GM19238 (cell line): ENCODE measurements around the gene TSGA10IP.

Experiments
- DNase-seq: peaks from one replicate; pipeline ENCODE4 v3.0.0; 2011; ENCODE audit warnings: low spot score; ENCODE audit not compliant: insufficient read length

TSGA10IP gene

DNA sequence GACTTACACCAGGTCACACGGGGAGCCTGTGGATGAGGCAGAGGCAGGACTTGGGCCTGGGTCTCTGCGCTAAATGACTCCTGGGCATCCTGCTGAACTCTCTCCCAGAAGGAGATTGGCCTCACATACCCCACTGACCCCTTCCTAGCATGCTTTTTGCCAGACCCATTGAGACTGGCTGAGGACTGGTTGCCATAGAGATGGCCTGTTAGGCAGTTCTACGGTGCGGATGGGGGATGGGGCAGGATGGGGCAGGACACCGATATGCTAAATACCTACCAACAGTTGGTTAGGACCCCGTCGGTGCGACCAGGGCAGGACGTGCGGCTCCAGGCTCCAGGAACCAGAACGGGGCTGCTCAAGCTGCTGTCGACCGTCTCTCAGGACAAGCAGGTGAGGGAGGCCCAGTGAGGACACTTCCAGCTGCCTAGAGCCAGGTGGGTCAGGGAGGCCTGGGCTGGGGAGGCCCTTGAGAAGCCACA lies at the start of gene TSGA10IP:
Gene TSGA10IP, plus strand, starts transcription at position 51 of the 482 bp plus-strand sequence. Its CDS starts 196 bp downstream, at position 247.
- DNase-seq = no peak

DNA sequence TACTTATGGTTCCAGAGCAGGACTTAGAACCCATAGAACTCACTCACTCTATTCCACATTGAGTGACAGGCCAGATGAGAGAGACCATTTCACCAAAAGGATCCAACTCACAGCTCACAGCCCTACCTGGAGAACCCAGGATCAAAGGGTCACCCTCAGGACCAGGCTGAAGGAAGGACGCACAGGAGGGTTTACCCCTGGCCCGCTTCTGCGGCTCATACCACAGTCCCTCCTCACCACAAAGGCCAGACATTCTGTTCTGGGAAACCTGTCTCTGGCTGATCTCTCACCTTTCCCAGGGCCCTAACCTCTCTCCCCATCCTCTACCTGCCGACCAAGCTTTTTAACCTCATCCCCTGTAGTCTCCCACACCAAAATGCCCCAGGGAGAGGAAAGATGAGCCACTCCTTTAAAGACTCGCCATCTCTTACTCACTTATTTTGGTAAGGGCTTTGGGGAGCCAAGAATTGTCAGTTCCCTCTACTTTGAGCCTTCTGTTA lies 49.7 kb upstream of the TSGA10IP start:
- no peak for DNase-seq

DNA sequence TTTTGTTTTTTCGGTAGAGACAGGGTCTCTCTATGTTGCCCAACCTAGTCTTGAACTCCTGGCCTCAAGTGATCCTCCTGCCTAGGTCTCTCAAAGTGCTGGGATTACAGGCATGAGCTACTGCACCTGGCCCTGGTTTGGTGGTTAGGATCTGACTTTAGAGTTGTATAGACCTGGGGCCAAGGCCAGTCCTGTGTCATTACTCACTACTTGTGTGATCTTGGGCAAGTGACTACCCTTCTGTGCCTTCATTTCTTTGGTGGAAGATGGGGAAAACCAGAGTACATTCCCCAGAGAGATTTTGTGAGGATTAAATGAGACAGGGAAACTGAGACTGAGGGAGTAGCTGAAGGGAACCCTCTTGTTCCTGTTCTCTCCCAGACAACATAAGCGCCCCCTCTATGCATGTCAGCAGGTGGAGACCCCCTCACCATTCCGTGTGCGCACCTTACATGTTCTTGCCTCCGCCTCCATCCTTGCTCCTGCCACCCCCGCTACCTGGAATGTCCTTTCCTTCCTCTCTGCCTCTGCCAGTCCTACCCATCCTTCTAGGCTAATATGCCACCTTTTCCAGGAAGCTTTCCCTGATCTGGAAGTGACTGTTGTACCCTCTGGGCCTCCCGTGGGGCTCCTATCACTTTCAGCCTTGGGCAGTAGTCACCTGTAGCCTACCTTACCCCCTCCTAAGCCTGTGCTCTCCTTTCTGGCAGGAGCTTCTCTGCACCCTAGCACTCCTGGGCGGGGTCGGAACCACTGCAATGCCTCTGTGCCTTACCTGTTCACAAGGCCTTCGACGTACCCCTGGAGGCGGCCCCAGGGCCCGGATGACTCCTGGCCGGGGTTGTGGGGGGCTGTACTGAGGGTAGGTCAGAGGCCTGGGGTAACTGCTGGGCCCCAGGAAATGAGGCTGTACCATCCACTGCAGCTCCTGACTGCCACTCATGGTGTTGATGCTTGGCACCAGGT lies 49.0 kb upstream of the TSGA10IP start:
- DNase-seq = no peak

DNA sequence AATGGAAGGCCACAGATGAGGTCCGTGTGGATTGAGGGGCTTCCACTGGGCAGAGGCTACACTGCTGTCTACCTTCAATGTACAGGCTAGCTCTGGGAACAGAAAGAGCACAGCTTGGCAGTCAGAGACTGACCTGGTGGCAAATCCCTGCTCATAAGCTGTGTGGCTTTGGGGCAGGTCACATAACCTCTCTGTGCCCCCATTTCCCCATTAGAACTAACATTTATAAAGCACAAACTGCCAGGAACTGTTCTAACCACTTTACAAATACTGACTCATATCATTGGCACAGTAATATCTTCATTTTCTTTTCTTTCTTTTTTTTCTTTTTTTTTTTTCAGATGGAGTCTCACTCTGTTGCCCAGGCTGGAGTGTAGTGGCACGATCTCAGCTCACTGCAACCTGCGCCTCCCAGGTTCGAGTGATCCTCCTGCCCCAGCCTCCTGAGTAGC lies 48.2 kb upstream of the TSGA10IP start:
- DNase-seq = no peak

DNA sequence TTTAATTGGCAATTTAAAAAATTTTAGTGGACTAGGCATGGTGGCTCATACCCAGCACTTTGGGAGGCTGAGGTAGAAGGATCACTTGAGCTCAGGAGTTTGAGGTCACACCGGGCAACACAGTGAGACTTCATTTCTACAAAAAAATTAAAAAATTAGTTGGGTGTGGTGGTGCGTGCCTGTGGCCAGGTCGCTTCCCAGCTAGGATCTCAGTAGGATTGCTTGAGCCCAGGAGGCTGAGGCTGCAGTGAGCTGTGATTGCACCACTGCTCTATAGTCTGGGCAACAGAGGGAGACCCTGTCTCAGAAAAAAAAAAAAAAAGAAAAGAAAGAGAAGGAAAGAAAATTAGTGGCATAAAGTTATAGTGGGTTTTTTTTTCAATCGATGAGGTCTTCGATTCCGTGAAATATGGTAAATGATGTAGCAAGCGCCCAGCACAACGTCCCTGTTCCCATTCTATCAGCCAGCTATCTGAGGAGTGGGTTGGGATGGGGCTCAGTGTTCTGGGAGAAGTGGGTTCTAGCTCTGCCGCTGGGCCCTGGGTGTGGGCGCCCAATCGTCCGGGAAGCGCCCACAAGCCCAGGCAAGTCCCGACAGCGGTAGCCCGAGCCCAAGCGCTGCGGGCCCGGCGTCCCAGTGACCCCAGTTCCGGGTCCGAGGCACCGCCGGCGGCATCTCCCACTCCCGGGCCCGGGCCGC lies 46.5 kb upstream of the TSGA10IP start:
- no peak for DNase-seq

DNA sequence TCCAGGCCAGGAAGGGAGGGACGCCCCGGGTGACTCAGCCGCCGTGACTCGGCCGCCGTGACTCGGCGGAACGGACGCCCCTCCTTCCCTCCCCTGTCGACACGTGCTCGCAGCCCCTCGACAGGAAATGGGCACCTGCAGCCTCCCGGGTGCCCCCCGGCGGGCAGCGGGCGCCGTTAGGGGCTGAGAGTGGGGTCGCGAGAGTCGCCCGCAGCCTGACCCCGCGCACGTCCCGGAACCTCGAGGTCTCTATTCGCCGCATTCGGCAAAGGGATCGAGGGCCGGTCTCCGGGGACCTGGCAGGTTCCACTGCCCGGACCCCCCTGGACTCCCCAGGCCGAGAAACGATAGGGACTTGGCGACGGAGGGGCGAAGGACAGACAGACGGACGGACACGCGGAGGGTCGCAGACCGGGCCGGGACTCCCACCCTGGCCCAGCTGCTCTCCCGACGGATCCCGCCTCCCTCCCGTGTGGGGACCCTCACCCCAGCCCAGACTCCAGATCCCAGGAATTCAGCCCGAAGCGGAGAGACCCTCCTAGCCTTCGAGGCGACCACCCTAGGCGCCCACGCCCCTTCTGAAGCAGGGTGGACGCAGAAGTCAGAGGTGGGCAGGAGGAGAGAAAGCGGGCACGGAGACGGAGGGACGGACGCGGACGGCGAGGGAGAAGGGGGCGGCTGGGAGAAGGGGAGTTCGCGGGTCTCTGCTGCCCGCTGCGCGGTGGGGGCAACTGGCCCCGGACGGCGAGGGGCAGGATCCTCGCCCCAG lies 45.7 kb upstream of the TSGA10IP start:
- DNase-seq = no peak

DNA sequence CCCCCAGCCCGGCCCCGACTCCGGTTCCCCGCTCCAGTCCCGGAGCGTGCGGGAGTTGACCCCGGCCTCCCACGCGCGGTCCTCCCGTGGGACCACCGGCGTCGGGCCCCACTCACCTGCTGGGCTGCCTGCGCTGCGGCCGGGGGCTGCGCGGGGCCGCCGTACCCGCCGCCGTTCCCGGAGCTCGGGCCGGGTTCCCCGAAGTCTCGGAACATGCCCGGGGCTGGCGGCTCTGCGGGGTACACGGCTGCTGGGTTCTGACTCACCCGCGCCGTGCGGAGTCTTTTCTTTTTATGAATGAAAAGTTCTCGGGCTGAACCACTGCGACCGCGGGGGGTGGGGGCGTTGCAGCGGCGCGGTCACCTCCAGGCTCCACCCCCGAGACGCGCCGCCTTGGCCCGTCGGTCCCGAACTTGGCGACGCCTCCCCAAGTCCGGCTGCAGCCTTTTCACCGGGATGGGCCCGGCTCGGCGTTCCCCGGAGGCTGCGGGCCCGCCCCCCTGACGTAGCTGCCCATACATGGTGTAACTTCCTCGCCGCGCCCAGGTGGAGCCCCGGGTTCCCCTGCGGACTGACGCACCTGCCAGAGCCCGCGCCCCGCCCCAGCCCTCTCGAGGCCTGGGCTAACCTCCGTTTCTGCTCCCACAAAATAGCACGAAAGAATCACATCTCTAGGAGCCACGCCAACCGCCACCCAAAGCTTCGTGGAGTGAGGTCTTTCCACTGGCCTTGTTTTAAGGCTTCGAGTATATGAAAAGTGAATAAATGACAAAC lies 45.0 kb upstream of the TSGA10IP start, which contains the start of gene FOSL1:
Gene FOSL1, minus strand, starts transcription at position 264 of the 774 bp plus-strand sequence. Its CDS starts 49 bp downstream, at position 215.
- peak; percentile 85 for DNase-seq

DNA sequence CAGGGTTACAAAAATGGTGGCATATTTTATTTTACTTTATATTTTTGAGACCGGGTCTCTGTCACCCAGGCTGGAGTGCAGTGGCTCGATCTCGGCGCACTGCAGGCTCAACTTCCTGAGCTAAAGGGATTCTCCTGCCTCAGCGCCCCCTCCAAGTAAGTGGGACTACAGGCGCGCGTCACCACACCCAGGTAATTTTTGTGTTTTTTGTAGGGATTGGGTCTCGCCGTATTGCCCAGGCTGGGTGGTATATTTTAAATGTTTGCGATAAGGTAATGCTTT lies 44.4 kb upstream of the TSGA10IP start:
- no peak for DNase-seq

DNA sequence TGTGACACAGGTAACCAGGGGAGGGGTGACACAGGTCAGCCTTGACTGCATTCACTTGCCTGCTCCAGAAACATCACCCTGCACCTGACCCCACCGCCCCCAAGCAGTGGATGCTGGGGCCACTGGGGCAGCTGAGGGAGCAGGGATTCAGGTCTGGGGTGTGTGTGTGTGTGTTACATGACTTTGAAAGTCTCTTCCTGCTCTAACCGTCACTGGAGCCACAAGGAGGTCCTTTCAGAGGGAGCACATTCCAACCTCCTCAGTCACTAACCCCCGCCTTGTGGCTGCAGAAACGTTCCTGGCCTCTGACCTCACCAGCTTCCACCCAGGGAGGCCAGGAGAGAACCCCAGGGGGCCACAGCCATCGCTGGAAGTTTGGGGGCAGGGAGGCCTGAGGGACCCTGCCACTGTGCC lies 42.2 kb upstream of the TSGA10IP start:
- no peak for DNase-seq

DNA sequence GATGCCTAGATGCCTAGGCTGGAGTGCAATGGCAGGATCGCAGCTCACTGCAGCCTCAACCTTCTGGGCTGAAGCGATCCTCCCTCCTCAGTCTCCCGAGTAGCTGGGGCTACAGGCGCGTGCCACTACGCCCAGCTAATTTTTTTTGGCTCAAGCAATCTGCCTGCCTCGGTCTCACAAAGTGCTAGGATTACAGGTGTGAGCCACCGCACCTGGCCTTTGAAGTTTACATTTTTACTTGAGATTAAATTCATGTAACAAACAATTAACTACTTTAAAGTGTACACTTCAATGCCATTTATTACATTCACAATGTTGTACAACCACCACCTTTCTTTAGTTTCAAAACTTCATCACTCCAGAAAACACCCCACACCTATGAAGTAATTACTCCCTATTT lies 41.6 kb upstream of the TSGA10IP start:
- DNase-seq = no peak

DNA sequence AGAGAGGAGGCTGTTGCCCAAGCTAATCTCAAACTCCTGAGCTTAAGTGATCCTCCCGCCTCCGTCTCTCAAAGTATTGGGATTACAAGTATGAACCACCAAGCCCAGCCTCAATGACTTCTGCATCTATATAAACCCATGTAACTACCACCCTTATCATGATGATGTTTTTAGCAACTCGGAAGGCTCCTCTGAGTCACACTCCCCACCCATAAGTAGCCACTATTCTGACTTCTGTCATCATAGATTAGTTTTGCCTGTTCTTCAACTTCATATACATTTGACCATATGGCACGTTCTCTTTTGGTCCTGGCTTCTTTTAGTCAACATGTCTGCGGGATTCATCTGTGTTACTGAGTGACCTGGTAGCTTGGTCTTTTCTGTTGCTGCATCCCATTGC lies 38.7 kb upstream of the TSGA10IP start:
- no peak for DNase-seq

DNA sequence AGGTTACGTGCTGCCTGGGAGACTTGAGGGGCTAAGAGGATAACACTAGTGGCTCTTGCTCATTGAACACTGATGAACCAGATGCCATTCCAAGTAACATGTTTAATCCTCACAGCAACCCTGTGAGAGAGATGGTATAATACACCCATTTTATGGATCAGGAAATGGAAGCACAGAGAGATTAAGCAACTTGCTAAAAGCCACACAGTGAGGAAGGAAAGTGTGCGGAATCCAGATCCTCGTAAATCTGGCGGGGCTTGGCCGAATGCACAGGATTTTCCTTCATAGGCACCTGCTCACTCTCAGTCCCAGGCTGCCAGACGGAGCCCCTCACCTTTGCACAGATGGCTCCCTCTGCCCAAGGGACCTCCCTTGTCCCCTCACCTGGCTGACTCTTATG lies 37.4 kb upstream of the TSGA10IP start:
- DNase-seq = no peak

DNA sequence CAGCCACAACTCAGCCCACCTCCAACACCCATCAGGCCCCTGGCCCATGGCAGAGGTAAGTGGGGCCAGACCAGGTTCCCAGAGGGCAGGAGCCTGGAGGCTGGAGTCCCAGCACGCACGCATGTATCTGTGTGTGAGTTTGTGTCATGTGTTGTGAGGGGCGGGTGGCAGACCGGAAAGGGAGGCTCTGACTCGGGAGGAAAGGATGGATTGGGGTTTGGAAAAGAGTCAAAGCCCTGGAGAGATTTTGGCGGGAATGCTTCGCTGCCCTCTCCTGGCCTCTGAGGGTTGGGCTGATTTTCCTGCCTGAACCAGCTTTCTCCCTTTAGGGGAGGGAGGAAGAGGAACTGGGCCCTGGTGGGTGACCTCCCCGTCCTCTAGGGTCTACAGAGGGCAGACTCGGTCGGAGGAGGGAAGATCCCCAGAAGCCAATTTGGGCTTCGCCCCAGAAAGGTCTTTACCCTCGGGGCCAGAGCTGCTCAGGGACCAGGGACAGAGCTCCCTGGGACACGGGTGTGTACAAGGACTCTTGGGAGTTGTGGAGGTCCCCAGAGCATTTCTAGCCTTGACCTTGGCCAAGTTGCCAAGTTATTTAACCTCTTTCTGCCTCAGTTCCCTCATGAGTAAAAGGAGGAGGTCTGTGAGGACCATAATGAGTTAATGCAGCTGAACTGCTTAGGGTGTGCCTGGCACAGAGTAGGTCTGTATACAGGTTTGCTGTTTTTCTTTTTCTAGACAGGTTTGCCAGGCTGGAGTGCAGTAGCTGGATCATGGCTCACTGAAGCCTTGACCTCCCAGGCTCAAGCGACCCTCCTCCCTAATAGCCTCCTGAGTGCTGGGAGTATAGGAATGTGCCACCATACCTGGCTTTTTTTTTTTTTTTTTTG lies 33.4 kb upstream of the TSGA10IP start:
- no peak for DNase-seq

DNA sequence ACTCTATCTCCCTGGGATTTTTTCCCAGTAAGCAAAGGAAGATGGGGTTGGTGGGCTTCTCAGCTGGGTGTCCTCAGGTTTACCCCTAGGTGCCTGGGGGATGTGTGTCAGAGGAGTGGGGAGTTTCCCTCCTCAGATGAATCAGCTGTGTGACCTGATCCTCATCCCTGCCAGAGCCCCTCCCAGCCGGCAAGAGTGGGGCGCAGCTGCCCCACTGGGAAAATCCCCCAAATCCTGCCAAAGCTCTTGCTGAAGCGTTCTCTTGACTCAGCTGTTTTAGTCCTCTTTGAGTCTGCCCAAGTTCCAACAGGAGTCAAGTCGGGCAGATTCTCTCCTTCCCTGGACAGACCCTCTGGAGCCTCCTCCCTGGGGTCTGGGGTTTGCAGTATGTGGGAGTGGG lies 32.4 kb upstream of the TSGA10IP start:
- no peak for DNase-seq

DNA sequence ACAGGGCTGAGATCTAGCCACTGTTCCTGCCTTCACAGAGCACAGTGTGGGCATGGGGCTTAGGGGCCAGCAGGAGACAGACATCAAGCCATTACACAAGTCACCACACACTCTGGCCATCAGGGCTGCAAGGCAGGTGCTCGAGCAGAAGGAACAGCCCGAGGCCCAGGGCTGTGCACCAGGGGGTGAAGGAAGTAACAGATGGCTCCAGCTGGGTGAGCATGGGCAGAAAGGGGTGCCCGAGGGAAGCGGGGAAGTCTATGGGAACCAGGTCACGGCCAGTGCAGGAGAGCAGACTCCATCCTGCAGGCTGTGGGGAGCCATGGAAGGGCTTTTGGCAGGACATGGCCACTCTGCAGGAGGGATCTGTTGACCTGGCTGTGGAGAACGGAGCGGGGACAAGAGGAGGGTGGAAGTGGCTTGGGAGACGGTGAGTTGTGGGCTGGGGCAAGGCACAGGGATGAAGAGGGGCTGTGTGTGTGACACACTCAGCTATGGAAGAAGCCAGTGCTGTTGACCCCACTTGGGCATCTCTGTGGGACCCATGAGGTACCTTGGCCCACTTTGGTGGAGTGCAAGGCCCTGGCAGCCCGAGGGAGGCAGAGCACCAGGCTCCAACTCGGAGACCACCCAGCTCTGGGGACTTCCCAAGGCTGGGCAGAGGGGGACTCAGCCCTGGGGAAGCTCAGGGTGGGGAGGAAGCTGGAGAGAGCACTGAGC lies 30.0 kb upstream of the TSGA10IP start:
- DNase-seq = no peak

DNA sequence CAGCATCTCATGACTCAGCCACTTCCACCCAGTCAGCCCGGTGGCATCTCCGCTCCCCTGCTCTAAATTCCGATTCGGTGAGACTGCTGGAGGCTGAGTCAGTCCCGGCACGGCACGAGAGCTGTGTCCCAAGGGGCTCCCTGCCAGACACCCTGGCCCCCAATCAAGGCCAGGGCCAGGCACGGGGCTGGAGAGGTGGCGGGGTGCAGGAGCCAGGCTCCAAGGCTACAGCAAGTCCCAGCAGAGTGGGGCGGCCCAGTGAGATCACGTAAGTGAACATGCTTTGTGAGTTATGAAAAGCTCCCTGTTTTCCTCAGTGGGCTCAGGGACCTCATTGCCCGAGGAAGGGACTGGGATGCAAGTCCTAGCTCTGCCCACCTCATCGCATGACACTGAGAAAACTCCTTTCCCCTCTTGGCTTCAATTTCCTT lies 29.4 kb upstream of the TSGA10IP start:
- no peak for DNase-seq

DNA sequence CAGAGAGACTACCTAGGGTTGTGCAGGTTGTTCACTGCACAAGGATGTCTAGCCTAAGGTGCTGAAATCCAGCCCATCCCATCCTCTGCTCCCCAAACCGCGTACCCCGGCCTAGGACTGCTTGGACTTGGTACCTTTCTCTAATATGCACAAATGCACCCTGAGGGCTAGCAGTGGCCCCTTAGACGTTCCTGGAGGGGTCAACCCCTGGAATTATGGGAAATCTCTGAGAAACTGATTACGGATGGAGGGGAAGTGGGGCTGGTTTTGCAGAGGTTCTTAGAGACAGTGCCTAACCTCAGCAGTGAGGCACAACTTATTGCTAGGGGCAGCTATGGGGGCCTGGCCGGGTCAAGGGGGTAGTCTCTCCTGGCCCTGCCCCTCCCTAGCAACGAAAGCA lies 28.9 kb upstream of the TSGA10IP start:
- no peak for DNase-seq

DNA sequence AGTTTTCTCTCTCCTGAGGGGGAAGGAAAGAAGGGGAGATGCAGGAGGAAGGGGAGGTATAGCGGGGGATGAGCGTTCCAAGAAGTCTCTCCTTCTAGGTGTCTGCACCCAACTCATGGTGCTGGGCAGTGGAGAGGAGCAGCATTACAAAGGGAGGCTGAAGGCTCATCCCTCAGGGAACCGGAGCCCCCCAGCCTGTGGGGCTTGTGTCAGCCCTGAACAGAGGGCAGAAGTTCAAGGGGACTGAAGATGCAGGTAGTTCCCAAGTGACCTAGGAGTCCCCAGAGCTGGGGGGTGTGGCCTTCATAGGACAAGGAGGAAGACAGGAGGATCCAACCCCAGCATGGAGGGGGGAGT lies 28.2 kb upstream of the TSGA10IP start:
- DNase-seq = no peak
